Muscle of leg (tissue), 16 donors: ENCODE measurements around the gene PPAN. TPM values are rescaled to one million over a fixed set of nuclear protein-coding genes. Genes with fewer than 3 reads are reported as not detected.

ENCODE experiments used
- DNase-seq: peaks from one replicate; pipeline ENCODE4 v3.0.0; 2013
- H3K27ac ChIP-seq: one replicate; pipeline ENCODE4 v1.5.1; 2013; ENCODE audit warnings: mild to moderate bottlenecking, low read length, control low read depth
- H3K27me3 ChIP-seq: one replicate; pipeline ENCODE4 v1.6.1; 2013; ENCODE audit warnings: low read length; ENCODE audit not compliant: control insufficient read depth, insufficient read depth
- H3K36me3 ChIP-seq: one replicate; pipeline ENCODE4 v1.6.1; 2013; ENCODE audit warnings: low read length; ENCODE audit not compliant: control insufficient read depth, insufficient read depth
- H3K4me1 ChIP-seq: one replicate; pipeline ENCODE4 v1.6.1; 2013; ENCODE audit warnings: low read length; ENCODE audit not compliant: control insufficient read depth, insufficient read depth
- H3K4me3 ChIP-seq: one replicate; pipeline ENCODE4 v1.5.1; 2013; ENCODE audit warnings: low read length, control low read depth
- H3K9me3 ChIP-seq: replicated peaks from 2 replicates; pipeline ENCODE4 v1.6.1; 2013; ENCODE audit warnings: low read depth, low read length; ENCODE audit not compliant: control insufficient read depth
- WGBS: methylation state at CpG from one replicate; pipeline ENCODE4 v1.1.5; 2013; ENCODE audit warnings: missing lambda C conversion rate; ENCODE audit not compliant: insufficient coverage; 5-methylcytosine and 5-hydroxymethylcytosine counted together
- long read RNA-seq, 11 donors: transcript quantifications; one replicate each; lab custom pipeline, GENCODE V29; 2026
- polyA plus RNA-seq, 8 donors: library from polyadenylated mRNA; unstranded; fragments of 120-200 nt; gene quantifications; one replicate each; pipeline versions ENCODE4 v1.2.1 to v1.2.3, GENCODE V29; 2013; ENCODE audit warnings: inconsistent platforms in 1 of 8, low replicate concordance in 1 of 8; ENCODE audit not compliant: insufficient read length in 8 of 8, insufficient read depth in 1 of 8
- total RNA-seq: library from RNA; stranded (reverse); fragments of 120-200 nt; gene quantifications from one replicate; pipeline ENCODE4 v1.2.4, GENCODE V29; 2013

Gene PPAN
- 17.6 TPM for total RNA-seq
- 10 to 100 TPM; 24.0 to 32.7 (median 30.2) TPM for polyA plus RNA-seq
- long read RNA-seq, donor 1, partial matches to known transcripts = 0 of 4 reads
- long read RNA-seq, donor 1, other reads (novel, unspliced or antisense) = 0 of 4 reads
- long read RNA-seq, donor 2 = 0 reads
- long read RNA-seq, donor 3, transcript PPAN-201 (12 exons, 1,657 nt) = major isoform, 11 of 11 reads
- long read RNA-seq, donor 3, partial matches to known transcripts = 0 of 11 reads
- long read RNA-seq, donor 3, other reads (novel, unspliced or antisense) = 0 of 11 reads
- long read RNA-seq, donor 4, partial matches to known transcripts = 0 of 4 reads
- long read RNA-seq, donor 4, other reads (novel, unspliced or antisense) = 0 of 4 reads
- long read RNA-seq, donor 5, transcript PPAN-201 (12 exons, 1,657 nt) = major isoform, 10 of 11 reads
- long read RNA-seq, donor 5, partial matches to known transcripts = 0 of 11 reads
- long read RNA-seq, donor 5, other reads (novel, unspliced or antisense) = 0 of 11 reads
- long read RNA-seq, donor 6, transcript PPAN-201 (12 exons, 1,657 nt) = major isoform, 14 of 14 reads
- long read RNA-seq, donor 6, partial matches to known transcripts = 0 of 14 reads
- long read RNA-seq, donor 6, other reads (novel, unspliced or antisense) = 0 of 14 reads
- long read RNA-seq, donor 7, transcript PPAN-201 (12 exons, 1,657 nt) = major isoform, 6 of 8 reads
- long read RNA-seq, donor 7, partial matches to known transcripts = 0 of 8 reads
- long read RNA-seq, donor 7, other reads (novel, unspliced or antisense) = 0 of 8 reads
- long read RNA-seq, donor 8, partial matches to known transcripts = 0 of 2 reads
- long read RNA-seq, donor 8, other reads (novel, unspliced or antisense) = 0 of 2 reads
- long read RNA-seq, donor 9, partial matches to known transcripts = 0 of 1 reads
- long read RNA-seq, donor 9, other reads (novel, unspliced or antisense) = 0 of 1 reads
- long read RNA-seq, donor 10, partial matches to known transcripts = 0 of 5 reads
- long read RNA-seq, donor 10, other reads (novel, unspliced or antisense) = 0 of 5 reads
- long read RNA-seq, donor 11, partial matches to known transcripts = 0 of 1 reads
- long read RNA-seq, donor 11, other reads (novel, unspliced or antisense) = 0 of 1 reads

DNA sequence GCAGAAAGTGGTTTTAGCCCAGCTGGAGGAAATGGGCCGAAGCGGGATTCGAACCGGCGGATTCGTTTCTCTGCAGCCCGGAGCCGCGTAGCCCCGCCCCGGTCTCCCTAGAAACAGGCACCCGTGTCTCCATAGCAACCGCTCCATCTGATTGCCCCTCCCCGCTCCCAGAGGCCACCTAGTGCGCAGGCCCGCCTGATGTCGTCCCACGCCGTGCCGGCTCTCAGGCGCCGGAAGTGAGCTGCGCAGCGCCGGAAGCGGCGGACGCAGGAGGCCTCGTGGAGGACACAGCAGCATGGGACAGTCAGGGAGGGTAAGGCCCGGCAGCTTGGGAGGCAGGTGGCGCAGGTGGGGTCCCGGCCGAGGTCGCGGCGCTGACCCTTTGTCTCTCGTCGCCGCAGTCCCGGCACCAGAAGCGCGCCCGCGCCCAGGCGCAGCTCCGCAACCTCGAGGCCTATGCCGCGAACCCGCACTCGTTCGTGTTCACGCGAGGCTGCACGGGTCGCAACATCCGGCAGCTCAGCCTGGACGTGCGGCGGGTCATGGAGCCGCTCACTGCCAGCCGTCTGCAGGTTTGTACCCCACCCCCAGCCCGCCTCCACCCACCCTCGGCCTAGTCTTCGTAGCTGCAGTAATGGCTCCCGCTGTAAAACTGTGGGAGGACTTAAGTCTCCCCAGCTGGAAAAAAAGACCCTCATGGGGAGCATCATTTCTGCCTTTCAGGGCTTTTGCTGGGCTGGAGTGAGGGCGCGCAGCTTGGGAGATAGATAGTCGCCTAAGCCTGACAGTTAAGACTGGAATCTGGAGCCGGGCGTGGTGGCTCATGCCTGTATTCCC, at the start of gene PPAN:
Gene PPAN, plus strand, starts transcription at position 263 of the 837 bp plus-strand sequence. Its CDS starts 33 bp downstream, at position 296.
- H3K27me3 ChIP-seq = no peaks in the 10 kb centered on the region
- under 1% methylated on average over 61 of the region's 71 CpGs for WGBS
- peak; percentile 99 for DNase-seq
- H3K36me3 ChIP-seq = peaks cover 38% of the 10 kb centered on the region
- peaks cover 19% of the 10 kb centered on the region for H3K4me1 ChIP-seq
- peak within 1 kb of the TSS; percentile 86 for H3K4me3 ChIP-seq
- H3K27ac ChIP-seq = peak within 1 kb of the TSS; percentile 93
- no peaks in the 10 kb centered on the region for H3K9me3 ChIP-seq

DNA sequence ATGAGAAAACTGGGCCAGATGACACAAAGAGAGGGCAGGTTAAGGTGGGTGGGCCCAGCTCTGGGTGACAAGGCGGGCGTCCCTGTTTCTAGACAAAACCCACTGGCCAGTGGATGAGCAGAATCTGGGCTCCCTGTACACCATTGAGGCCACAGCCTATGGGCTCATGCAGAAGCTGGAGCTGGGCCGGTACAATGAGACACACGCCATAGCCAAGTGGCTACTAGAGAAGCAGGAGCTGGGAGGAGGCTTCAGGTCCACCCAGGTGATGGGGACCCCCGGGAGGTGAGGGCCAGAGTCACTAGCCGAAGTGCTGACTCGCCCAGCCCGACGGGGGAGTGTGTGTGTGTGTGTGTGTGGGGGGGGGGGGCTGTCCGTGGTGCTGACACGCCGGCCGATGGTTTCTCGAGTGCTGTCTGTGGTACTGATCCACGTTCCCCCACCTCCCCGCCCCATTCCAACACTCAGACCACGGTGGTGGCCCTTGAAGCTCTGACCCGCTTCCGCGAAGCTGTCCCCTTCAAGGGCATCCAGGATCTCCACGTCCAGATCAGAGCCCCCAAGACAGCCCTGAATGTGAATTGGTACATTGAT, 44.3 kb upstream of the PPAN start:
- Histone ChIP-seq H3K27me3 (peaks cover 2% of the 10 kb centered on the region), H3K4me3 (no peak overlapping the region), H3K36me3 (no peaks in the 10 kb centered on the region), H3K9me3 (no peaks in the 10 kb centered on the region), H3K4me1 (no peaks in the 10 kb centered on the region), H3K27ac (no peak overlapping the region)
- WGBS = 37% methylated on average over 14 of the region's 21 CpGs
- no peak for DNase-seq

- H3K9me3 ChIP-seq = no peaks in the 10 kb centered on the region
- no peaks in the 10 kb centered on the region for H3K36me3 ChIP-seq
- WGBS = 84% methylated on average over 4 of the region's 4 CpGs
- no peaks in the 10 kb centered on the region for H3K27me3 ChIP-seq
- H3K4me1 ChIP-seq = no peaks in the 10 kb centered on the region
- no peak overlapping the region for H3K27ac ChIP-seq
- no peak for DNase-seq
- no peak overlapping the region for H3K4me3 ChIP-seq
These were observed 38.0 kb upstream of the PPAN start for GRCh38 chr19:10068205-10068604.

- WGBS = 92% methylated on average over 5 of the region's 6 CpGs
These were observed 37.1 kb upstream of the PPAN start for GRCh38 chr19:10069046-10069445.

DNA sequence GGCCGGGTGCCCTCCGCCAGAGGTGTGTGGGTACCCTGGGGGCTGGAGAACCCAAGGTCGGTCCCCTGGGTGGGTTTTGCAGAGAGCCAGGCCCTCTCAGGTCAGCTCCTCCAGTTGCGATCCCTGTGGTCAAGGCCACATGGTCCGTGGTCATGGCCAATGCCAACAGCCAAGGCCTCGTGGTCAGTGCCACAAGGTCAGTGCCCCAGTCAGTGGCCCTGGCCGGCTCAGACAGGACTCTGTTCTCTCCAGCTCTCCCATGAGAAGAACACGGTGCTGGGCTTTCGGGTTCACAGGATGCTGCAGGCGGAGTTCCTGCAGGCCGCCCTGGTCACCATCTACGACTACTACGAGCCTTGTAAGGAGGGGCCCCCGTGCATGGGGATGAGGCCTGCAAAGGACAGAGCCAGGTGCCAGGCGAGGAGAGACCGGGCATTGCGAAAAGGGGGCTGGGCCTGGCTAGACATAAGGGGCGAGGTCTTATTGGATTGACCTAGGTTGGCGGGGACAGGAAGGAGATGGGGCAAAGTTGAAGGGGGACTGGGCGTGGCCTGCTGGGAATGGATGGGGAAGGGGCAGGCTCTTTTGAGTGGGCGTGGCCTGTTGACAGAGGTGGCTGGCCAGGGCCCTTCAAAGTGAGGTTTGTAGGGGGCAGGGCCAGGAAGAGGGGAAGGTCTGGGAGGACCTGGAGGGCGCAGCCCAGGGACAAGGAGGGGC, 35.3 kb upstream of the PPAN start:
- Histone ChIP-seq H3K4me1 (no peaks in the 10 kb centered on the region), H3K27me3 (no peaks in the 10 kb centered on the region), H3K4me3 (no peak overlapping the region), H3K36me3 (no peaks in the 10 kb centered on the region), H3K9me3 (peaks cover 3% of the 10 kb centered on the region), H3K27ac (no peak overlapping the region)
- no peak for DNase-seq
- WGBS = 69% methylated on average over 22 of the region's 22 CpGs

More at GRCh38 chr19:10069046-10069445, 37.1 kb upstream of the PPAN start:
- H3K4me3 ChIP-seq = no peak overlapping the region
- DNase-seq = no peak
- no peak overlapping the region for H3K27ac ChIP-seq
- H3K36me3 ChIP-seq = no peaks in the 10 kb centered on the region
- no peaks in the 10 kb centered on the region for H3K4me1 ChIP-seq
- H3K27me3 ChIP-seq = no peaks in the 10 kb centered on the region
- H3K9me3 ChIP-seq = peaks cover 1% of the 10 kb centered on the region

- Histone ChIP-seq H3K27me3 (no peaks in the 10 kb centered on the region), H3K4me1 (no peaks in the 10 kb centered on the region), H3K36me3 (no peaks in the 10 kb centered on the region), H3K4me3 (no peak overlapping the region), H3K27ac (no peak overlapping the region), H3K9me3 (peaks cover 3% of the 10 kb centered on the region)
- WGBS = 90% methylated on average over 2 of the region's 2 CpGs
- DNase-seq = no peak
These were observed 32.0 kb upstream of the PPAN start for GRCh38 chr19:10074153-10074552.

DNA sequence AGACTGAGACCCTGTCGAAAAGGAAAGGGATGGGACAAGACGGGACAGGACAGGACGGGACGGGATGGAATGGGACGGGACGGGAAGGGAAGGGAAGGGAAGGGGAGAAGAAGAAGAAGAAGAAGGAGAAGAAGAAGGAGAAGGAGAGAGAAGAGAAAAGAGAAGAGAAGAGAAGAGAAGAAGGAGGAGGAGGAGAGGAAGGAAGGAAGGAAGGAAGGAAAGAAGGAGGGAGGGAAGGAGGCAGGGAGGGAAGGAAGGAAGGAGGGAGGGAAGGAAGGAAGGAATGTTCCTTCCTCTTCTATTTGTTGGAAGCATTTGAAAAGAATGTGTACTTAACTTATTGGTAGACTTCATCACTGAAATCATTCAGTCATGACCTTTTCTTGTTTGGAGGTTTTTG, 29.6 kb upstream of the PPAN start:
- 71% methylated on average over 6 of the region's 6 CpGs for WGBS
- no peak overlapping the region for H3K27ac ChIP-seq
- H3K9me3 ChIP-seq = peaks cover 3% of the 10 kb centered on the region
- H3K36me3 ChIP-seq = no peaks in the 10 kb centered on the region
- DNase-seq = no peak
- no peak overlapping the region for H3K4me3 ChIP-seq
- no peaks in the 10 kb centered on the region for H3K4me1 ChIP-seq
- H3K27me3 ChIP-seq = no peaks in the 10 kb centered on the region

- Histone ChIP-seq H3K27ac (no peak overlapping the region), H3K4me3 (no peak overlapping the region), H3K9me3 (peaks cover 3% of the 10 kb centered on the region), H3K4me1 (no peaks in the 10 kb centered on the region), H3K27me3 (no peaks in the 10 kb centered on the region), H3K36me3 (no peaks in the 10 kb centered on the region)
- WGBS = no CpG with 5 or more reads among the region's 8 CpGs
- no peak for DNase-seq
These were observed 27.8 kb upstream of the PPAN start for GRCh38 chr19:10078329-10078728.

GRCh38 chr19:10079031-10079453, 27.1 kb upstream of the PPAN start:
- DNase-seq = no peak
- Histone ChIP-seq H3K27me3 (no peaks in the 10 kb centered on the region), H3K27ac (no peak overlapping the region), H3K9me3 (peaks cover 2% of the 10 kb centered on the region), H3K36me3 (no peaks in the 10 kb centered on the region), H3K4me1 (no peaks in the 10 kb centered on the region), H3K4me3 (no peak overlapping the region)
- 77% methylated on average over 5 of the region's 7 CpGs for WGBS
